A549 treated with CORT108297 at 1 μM for 4 hours (cell line): ENCODE results near the gene ARMC3. TPM values are rescaled to one million over a fixed set of nuclear protein-coding genes. Genes with fewer than 3 reads are reported as not detected.

ENCODE experiments used
- total RNA-seq: library from RNA; stranded (reverse); fragments of 200-300 nt; extraction: Qiagen RNA extraction; gene quantifications from 5 replicates; pipeline ENCODE4 v1.2.3, GENCODE V29; 2022

ARMC3 gene
- total RNA-seq: 0.55 to 0.95 TPM (median 0.77 TPM) in 5 replicates

GRCh38 chr10:22927661-22928403, at the start of gene ARMC3:
ARMC3 (plus strand) TSS chr10:22928053; CDS start chr10:22931997, 3,944 bp downstream.

Other genes with a start within 250 kb of the ARMC3 start
- gene PIP4K2A, start 213.5 kb upstream of the ARMC3 start, total RNA-seq: 17.5 to 37.5 TPM (median 20.6 TPM) in 5 replicates
- 10.5 to 18.7 TPM (median 17.5 TPM) in 5 replicates for gene MSRB2, start 167.5 kb downstream of the ARMC3 start, total RNA-seq